GM23338 (cell line): ENCODE measurements around the gene RIOK1. TPM values are rescaled to one million over a fixed set of nuclear protein-coding genes. Genes with fewer than 3 reads are reported as not detected.

ENCODE experiments used
- ATAC-seq: fragments of 200-7000 bp; cut with Tn5 transposase; 3 replicates; pipeline ENCODE4 v1.9.1; 2020
- DNase-seq: peaks from one replicate; pipeline ENCODE4 v3.0.0-alpha.2; 2015; ENCODE audit warnings: low spot score
- H2AFZ ChIP-seq: fragments of 200-600 bp; sonication (generic); 2 replicates; pipeline ENCODE4 v1.8.0; 2016; ENCODE audit warnings: antibody characterized with exemption, mild to moderate bottlenecking, moderate library complexity
- H3F3A ChIP-seq: fragments of 200-600 bp; sonication (generic); replicated peaks from 2 replicates; pipeline ENCODE4 v1.8.0; 2017; ENCODE audit warnings: antibody characterized with exemption, mixed run types, low read depth
- H3K27ac ChIP-seq: fragments of 200-600 bp; sonication (generic); 2 replicates; pipeline ENCODE4 v1.6.1; 2016; ENCODE audit warnings: low read depth
- H3K27me3 ChIP-seq: fragments of 200-600 bp; sonication (generic); 2 replicates; pipeline ENCODE4 v1.8.0; 2016; ENCODE audit warnings: mild to moderate bottlenecking, mixed run types, moderate library complexity; ENCODE audit not compliant: insufficient read depth
- H3K36me3 ChIP-seq: fragments of 200-600 bp; sonication (generic); 2 replicates; pipeline ENCODE4 v1.8.0; 2016; ENCODE audit warnings: mild to moderate bottlenecking; ENCODE audit not compliant: insufficient read depth
- H3K4me1 ChIP-seq: fragments of 200-600 bp; sonication (generic); 2 replicates; pipeline ENCODE4 v1.8.0; 2016; ENCODE audit warnings: mild to moderate bottlenecking, moderate library complexity; ENCODE audit not compliant: insufficient read depth
- H3K4me2 ChIP-seq: fragments of 200-600 bp; sonication (generic); 2 replicates; pipeline ENCODE4 v1.7.1; 2017; ENCODE audit warnings: mixed run types
- H3K4me3 ChIP-seq: fragments of 200-600 bp; sonication (generic); 2 replicates; pipeline ENCODE4 v1.6.1; 2016; ENCODE audit warnings: mixed run types
- H3K79me2 ChIP-seq: fragments of 200-600 bp; sonication (generic); replicated peaks from 2 replicates; pipeline ENCODE4 v1.8.0; 2017; ENCODE audit warnings: mild to moderate bottlenecking; ENCODE audit not compliant: insufficient read depth
- H3K9me2 ChIP-seq: fragments of 200-600 bp; sonication (generic); 2 replicates; pipeline ENCODE4 v1.8.0; 2017; ENCODE audit not compliant: insufficient read depth
- H4K20me1 ChIP-seq: fragments of 200-600 bp; sonication (generic); replicated peaks from 2 replicates; pipeline ENCODE4 v1.8.0; 2017; ENCODE audit warnings: mild to moderate bottlenecking; ENCODE audit not compliant: insufficient read depth
- H3K27ac Mint-ChIP-seq: 2 replicates; pipeline ENCODE4 v1.8.0; 2020; ENCODE audit warnings: inconsistent platforms, mild to moderate bottlenecking, moderate library complexity, mixed read lengths
- H3K27me3 Mint-ChIP-seq: 3 replicates; pipeline ENCODE4 v1.8.0; 2022; ENCODE audit warnings: low read depth, mild to moderate bottlenecking, moderate library complexity, mixed read lengths, inconsistent platforms; ENCODE audit not compliant: insufficient read depth, poor library complexity
- H3K36me3 Mint-ChIP-seq: 3 replicates; pipeline ENCODE4 v1.8.0; 2021; ENCODE audit warnings: low read depth, mild to moderate bottlenecking, inconsistent platforms, moderate library complexity, mixed read lengths
- H3K4me1 Mint-ChIP-seq: 3 replicates; pipeline ENCODE4 v1.8.0; 2020; ENCODE audit warnings: mild to moderate bottlenecking, inconsistent platforms, mixed read lengths
- H3K4me3 Mint-ChIP-seq: 3 replicates; pipeline ENCODE4 v1.8.0; 2021; ENCODE audit warnings: moderate library complexity, mild to moderate bottlenecking, inconsistent platforms, mixed read lengths
- H3K9me3 Mint-ChIP-seq: 3 replicates; pipeline ENCODE4 v1.8.0; 2020; ENCODE audit warnings: moderate library complexity, mild to moderate bottlenecking, inconsistent platforms, mixed read lengths
- CREB1 ChIP-seq: fragments of 250-450 bp; sonication (Bioruptor Pico); IDR thresholded peaks from 2 replicates; pipeline ENCODE4 v1.5.0; 2020; ENCODE audit warnings: low read depth, mild to moderate bottlenecking, moderate library complexity
- CTCF ChIP-seq, 2 experiments: fragments of 200-600 bp in 1 of 2; sonication (generic) in 1 of 2; conservative IDR thresholded peaks; 2 replicates each; pipeline versions ENCODE4 v1.5.1 to v1.6.1; 2016 to 2017; ENCODE audit warnings: antibody characterized with exemption in 2 of 2, low read depth in 2 of 2, mild to moderate bottlenecking in 2 of 2, moderate library complexity in 1 of 2
- ETS1 ChIP-seq: IDR thresholded peaks from 2 replicates; pipeline ENCODE4 v1.6.1; 2016; ENCODE audit warnings: antibody characterized with exemption
- JUNB ChIP-seq: IDR thresholded peaks from one replicate; pipeline ENCODE4 v1.6.1; 2016; ENCODE audit warnings: antibody characterized with exemption; ENCODE audit not compliant: unreplicated experiment
- NANOG ChIP-seq: IDR thresholded peaks from 2 replicates; pipeline ENCODE4 v1.6.1; 2016; ENCODE audit warnings: antibody characterized with exemption, borderline replicate concordance
- REST ChIP-seq: IDR thresholded peaks from one replicate; pipeline ENCODE4 v1.6.1; 2018; ENCODE audit warnings: antibody characterized with exemption; ENCODE audit not compliant: unreplicated experiment
- STAT1 ChIP-seq: IDR thresholded peaks from one replicate; pipeline ENCODE4 v1.6.1; 2016; ENCODE audit warnings: antibody characterized with exemption; ENCODE audit not compliant: unreplicated experiment
- ZNF462 ChIP-seq: fragments of 250-450 bp; sonication (Bioruptor Pico); IDR thresholded peaks from 2 replicates; pipeline ENCODE4 v1.5.0; 2020; ENCODE audit warnings: mild to moderate bottlenecking, moderate library complexity
- polyA plus RNA-seq: library from polyadenylated mRNA; unstranded; fragments of >200 nt; fragmentation: Nextera tagmentation; extraction: Ambion mirVana; gene quantifications from 2 replicates; pipeline ENCODE4 v1.2.1, GENCODE V29; 2016
- total RNA-seq: library from RNA; depleted of rRNA; stranded (reverse); fragments of >200 nt; shearing (Covaris generic); gene quantifications from 2 replicates; pipeline ENCODE4 v1.2.3, GENCODE V29; 2014

The RIOK1 gene
- total and polyA plus RNA-seq, 2 experiments from 2014 or later = 15.5 to 34.3 TPM

GRCh38 chr6:7440476-7440875 is 50.9 kb downstream of the RIOK1 start:
- H3K4me2 ChIP-seq = no peak overlapping the region
- no peaks in the 10 kb centered on the region for H3K36me3 Mint-ChIP-seq
- no peak for DNase-seq
- no peaks in the 10 kb centered on the region for H3K4me1 ChIP-seq
- no peaks in the 10 kb centered on the region for H3K27me3 Mint-ChIP-seq
- no peak overlapping the region for H3K4me3 ChIP-seq
- H3F3A ChIP-seq = no peaks in the 10 kb centered on the region
- no peaks in the 10 kb centered on the region for H3K36me3 ChIP-seq
- peak overlapping the region; percentile 45; the same call in 1 of the 2 replicates for H3K27ac ChIP-seq
- no peaks in the 10 kb centered on the region for H3K9me2 ChIP-seq
- H3K4me1 Mint-ChIP-seq = peaks cover under 1% of the 10 kb centered on the region; the same call in 2 of the 3 replicates
- TF ChIP-seq STAT1 (no peak), REST (no peak), CTCF (conservative IDR thresholded peaks at IDR 0.05; ENCODE audit: low read depth in 2 of 2) (no peak), CREB1 (CRISPR knock-in tag) (no peak), ETS1 (no peak)
- no peak overlapping the region for H3K27ac Mint-ChIP-seq
- no peak for ATAC-seq
- H3K4me3 Mint-ChIP-seq = no peak overlapping the region
- H3K9me3 Mint-ChIP-seq = peaks cover 4% of the 10 kb centered on the region; the same call in 2 of the 3 replicates
- peak overlapping the region; percentile 69 for H2AFZ ChIP-seq
- no peaks in the 10 kb centered on the region for H3K79me2 ChIP-seq
- no peaks in the 10 kb centered on the region for H4K20me1 ChIP-seq
- no peaks in the 10 kb centered on the region for H3K27me3 ChIP-seq

- DNase-seq = no peak
- H3K4me2 ChIP-seq = no peak overlapping the region
- no peak overlapping the region for H3K27ac Mint-ChIP-seq
- no peaks in the 10 kb centered on the region for H3K36me3 ChIP-seq
- H3K27me3 Mint-ChIP-seq = no peaks in the 10 kb centered on the region
- peaks cover 5% of the 10 kb centered on the region; the same call in 2 of the 3 replicates for H3K4me1 Mint-ChIP-seq
- peaks cover 4% of the 10 kb centered on the region; the same call in 2 of the 3 replicates for H3K9me3 Mint-ChIP-seq
- H3K36me3 Mint-ChIP-seq = no peaks in the 10 kb centered on the region
- H3K4me3 ChIP-seq = no peak overlapping the region
- H4K20me1 ChIP-seq = no peaks in the 10 kb centered on the region
- peak overlapping the region; percentile 69 for H2AFZ ChIP-seq
- ATAC-seq = peak; percentile 40; the same call in 2 of the 3 replicates
- H3K27me3 ChIP-seq = no peaks in the 10 kb centered on the region
- H3F3A ChIP-seq = no peaks in the 10 kb centered on the region
- H3K4me3 Mint-ChIP-seq = no peak overlapping the region
- peak overlapping the region; percentile 45; the same call in 1 of the 2 replicates for H3K27ac ChIP-seq
- H3K79me2 ChIP-seq = no peaks in the 10 kb centered on the region
- no peaks in the 10 kb centered on the region for H3K4me1 ChIP-seq
- H3K9me2 ChIP-seq = no peaks in the 10 kb centered on the region
- TF ChIP-seq JUNB (no peak), CREB1 (CRISPR knock-in tag) (no peak), NANOG (no peak), ZNF462 (CRISPR knock-in tag) (no peak)
Measured at GRCh38 chr6:7441048-7441775, 51.6 kb downstream of the RIOK1 start.
